Middle frontal gyrus (tissue), 1 donor: Measurements from ENCODE around the gene MEIOB.
A peak's percentile ranks its signal among the peaks of the same experiment; 100 is the strongest.

Source experiments
- DNase-seq: peaks from one replicate; pipeline ENCODE4 v3.0.0-alpha.2; 2015; ENCODE audit warnings: low spot score; ENCODE audit errors: extremely low spot score

MEIOB gene

GRCh38 chr16:1831186-1832075 lies 40.5 kb downstream of the MEIOB start:
- DNase-seq: no peak

- DNase-seq: no peak
These were observed 41.8 kb downstream of the MEIOB start for GRCh38 chr16:1830213-1830612.

- no peak for DNase-seq
These were observed 43.1 kb downstream of the MEIOB start for GRCh38 chr16:1828645-1829410.

- DNase-seq: peak; percentile 86
These were observed 45.0 kb downstream of the MEIOB start, which contains the start of the genes FAHD1 and HAGH for GRCh38 chr16:1826691-1827573. FAHD1 (plus strand) TSS chr16:1827206; CDS start chr16:1827239, 33 bp downstream. HAGH (minus strand) TSS chr16:1826825; CDS start chr16:1826787, 38 bp downstream.

GRCh38 chr16:1825864-1826690 lies 45.9 kb downstream of the MEIOB start:
- DNase-seq: peak; percentile 33

GRCh38 chr16:1825381-1825863 lies 46.5 kb downstream of the MEIOB start:
- no peak for DNase-seq

- peak; percentile 20 for DNase-seq
These were observed 48.1 kb downstream of the MEIOB start for GRCh38 chr16:1823821-1824220.

GRCh38 chr16:1822801-1823200 lies 49.2 kb downstream of the MEIOB start:
- DNase-seq: no peak

GRCh38 chr16:1821861-1822611 lies 49.9 kb downstream of the MEIOB start:
- DNase-seq: no peak

- DNase-seq: no peak
These were observed 51.0 kb downstream of the MEIOB start for GRCh38 chr16:1820946-1821290.

GRCh38 chr16:1820096-1820945 lies 51.6 kb downstream of the MEIOB start:
- DNase-seq: no peak

GRCh38 chr16:1819611-1820010 lies 52.4 kb downstream of the MEIOB start:
- no peak for DNase-seq

- DNase-seq: no peak
These were observed 53.0 kb downstream of the MEIOB start for GRCh38 chr16:1818873-1819525.

- DNase-seq: no peak
These were observed 53.6 kb downstream of the MEIOB start for GRCh38 chr16:1818204-1818872.

GRCh38 chr16:1817716-1818115 lies 54.2 kb downstream of the MEIOB start:
- no peak for DNase-seq

- no peak for DNase-seq
These were observed 54.7 kb downstream of the MEIOB start for GRCh38 chr16:1817276-1817589.

- no peak for DNase-seq
These were observed 55.3 kb downstream of the MEIOB start for GRCh38 chr16:1816396-1817275.
